ENCODE data around the gene SNUPN.

- TF ChIP-seq POLR2A (IDR thresholded peaks at IDR 0.05): no peak
- TF ChIP-seq, protein P1, sequence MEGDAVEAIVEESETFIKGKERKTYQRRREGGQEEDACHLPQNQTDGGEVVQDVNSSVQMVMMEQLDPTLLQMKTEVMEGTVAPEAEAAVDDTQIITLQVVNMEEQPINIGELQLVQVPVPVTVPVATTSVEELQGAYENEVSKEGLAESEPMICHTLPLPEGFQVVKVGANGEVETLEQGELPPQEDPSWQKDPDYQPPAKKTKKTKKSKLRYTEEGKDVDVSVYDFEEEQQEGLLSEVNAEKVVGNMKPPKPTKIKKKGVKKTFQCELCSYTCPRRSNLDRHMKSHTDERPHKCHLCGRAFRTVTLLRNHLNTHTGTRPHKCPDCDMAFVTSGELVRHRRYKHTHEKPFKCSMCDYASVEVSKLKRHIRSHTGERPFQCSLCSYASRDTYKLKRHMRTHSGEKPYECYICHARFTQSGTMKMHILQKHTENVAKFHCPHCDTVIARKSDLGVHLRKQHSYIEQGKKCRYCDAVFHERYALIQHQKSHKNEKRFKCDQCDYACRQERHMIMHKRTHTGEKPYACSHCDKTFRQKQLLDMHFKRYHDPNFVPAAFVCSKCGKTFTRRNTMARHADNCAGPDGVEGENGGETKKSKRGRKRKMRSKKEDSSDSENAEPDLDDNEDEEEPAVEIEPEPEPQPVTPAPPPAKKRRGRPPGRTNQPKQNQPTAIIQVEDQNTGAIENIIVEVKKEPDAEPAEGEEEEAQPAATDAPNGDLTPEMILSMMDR (IDR thresholded peaks at IDR 0.05): no peak
Measured at GRCh38 chr15:75570126-75570845, 55.2 kb downstream of the SNUPN start.
